ENCODE data around the gene NTRK3. TPM values are rescaled to one million over a fixed set of nuclear protein-coding genes. Genes with fewer than 3 reads are reported as not detected.

NTRK3 gene
- total RNA-seq (2022) (not detected in 2 replicates), Bru-seq, nascent RNA (not detected), BruChase-seq, experiment 1, labeled RNA remaining after a 6-hour chase (percentile 0 among the genes with signal in this experiment), BruChase-seq, experiment 2, labeled RNA remaining after a 2-hour chase (percentile 0 among the genes with signal in this experiment)
- long read RNA-seq = 0 reads

GRCh38 chr15:88256279-88257230, at the start of gene NTRK3:
TSS of gene NTRK3 (minus strand) at chr15:88256739. CDS start at chr15:88256153, 586 bp downstream.
- no peak for TF ChIP-seq CTCF (IDR thresholded peaks at IDR 0.05; ENCODE audit: unreplicated experiment)
- Mint-ChIP-seq H3K4me1 (ENCODE audit: low read depth, unreplicated experiment) (no peaks in the 10 kb centered on the region), H3K27ac (ENCODE audit: unreplicated experiment) (no peak within 1 kb of the TSS), H3K4me3 (ENCODE audit: low read depth, unreplicated experiment) (no peak within 1 kb of the TSS), H3K27me3 (ENCODE audit: unreplicated experiment) (peaks cover 59% of the 10 kb centered on the region), H3K36me3 (ENCODE audit: insufficient read depth, unreplicated experiment) (no peaks in the 10 kb centered on the region), H3K9me3 (ENCODE audit: low read depth, unreplicated experiment) (no peaks in the 10 kb centered on the region)
- intact Hi-C loops (cut with micrococcal nuclease; ENCODE audit: unreplicated experiment) = no loop called here
- CTCF ChIA-PET = interaction anchor here (0.6 kb wide), 1 partner anchor 335 kb away, joined by 6 read pairs; no protein-coding TSS in a partner anchor
- DNase-seq = no peak
- BruUV-seq (replicated peaks) = no TSS peak

- no peak overlapping the region for H3K27ac Mint-ChIP-seq (ENCODE audit: unreplicated experiment)
Observed at GRCh38 chr15:88303395-88303794, 46.9 kb upstream of the NTRK3 start.

GRCh38 chr15:88302373-88302772, 45.8 kb upstream of the NTRK3 start:
- no peaks in the 10 kb centered on the region for H3K9me3 Mint-ChIP-seq (ENCODE audit: low read depth, unreplicated experiment)
- BruUV-seq (replicated peaks) = no TSS peak
- H3K36me3 Mint-ChIP-seq (ENCODE audit: insufficient read depth, unreplicated experiment) = no peaks in the 10 kb centered on the region
- H3K4me1 Mint-ChIP-seq (ENCODE audit: low read depth, unreplicated experiment) = no peaks in the 10 kb centered on the region
- H3K27me3 Mint-ChIP-seq (ENCODE audit: unreplicated experiment) = no peaks in the 10 kb centered on the region
- TF ChIP-seq CTCF (IDR thresholded peaks at IDR 0.05; ENCODE audit: unreplicated experiment) = no peak
- H3K4me3 Mint-ChIP-seq (ENCODE audit: low read depth, unreplicated experiment) = no peak overlapping the region
- DNase-seq = no peak
- intact Hi-C loops (cut with micrococcal nuclease; ENCODE audit: unreplicated experiment) = no loop called here
- H3K27ac Mint-ChIP-seq (ENCODE audit: unreplicated experiment) = no peak overlapping the region
- CTCF ChIA-PET = no interaction called here

More at GRCh38 chr15:88303395-88303794, 46.9 kb upstream of the NTRK3 start:
- CTCF ChIA-PET = no interaction called here
- Mint-ChIP-seq H3K4me3 (ENCODE audit: low read depth, unreplicated experiment) (no peak overlapping the region), H3K4me1 (ENCODE audit: low read depth, unreplicated experiment) (no peaks in the 10 kb centered on the region), H3K9me3 (ENCODE audit: low read depth, unreplicated experiment) (no peaks in the 10 kb centered on the region), H3K36me3 (ENCODE audit: insufficient read depth, unreplicated experiment) (no peaks in the 10 kb centered on the region), H3K27me3 (ENCODE audit: unreplicated experiment) (no peaks in the 10 kb centered on the region)
- no peak for TF ChIP-seq CTCF (IDR thresholded peaks at IDR 0.05; ENCODE audit: unreplicated experiment)
- DNase-seq = no peak
- intact Hi-C loops (cut with micrococcal nuclease; ENCODE audit: unreplicated experiment) = no loop called here
- no TSS peak for BruUV-seq (replicated peaks)

- Mint-ChIP-seq H3K9me3 (ENCODE audit: low read depth, unreplicated experiment) (no peaks in the 10 kb centered on the region), H3K27me3 (ENCODE audit: unreplicated experiment) (peaks cover 7% of the 10 kb centered on the region), H3K27ac (ENCODE audit: unreplicated experiment) (no peak overlapping the region), H3K4me1 (ENCODE audit: low read depth, unreplicated experiment) (no peaks in the 10 kb centered on the region), H3K4me3 (ENCODE audit: low read depth, unreplicated experiment) (no peak overlapping the region), H3K36me3 (ENCODE audit: insufficient read depth, unreplicated experiment) (no peaks in the 10 kb centered on the region)
- CTCF ChIA-PET = no interaction called here
- DNase-seq = no peak
- TF ChIP-seq CTCF (IDR thresholded peaks at IDR 0.05; ENCODE audit: unreplicated experiment) = no peak
- intact Hi-C loops (cut with micrococcal nuclease; ENCODE audit: unreplicated experiment) = no loop called here
- BruUV-seq (replicated peaks) = no TSS peak
Observed at GRCh38 chr15:88301311-88301710, 44.8 kb upstream of the NTRK3 start.
